Measurements from ENCODE around the gene LAMB1.
A peak's percentile ranks its signal among the peaks of the same experiment; 100 is the strongest.

The LAMB1 gene

DNA sequence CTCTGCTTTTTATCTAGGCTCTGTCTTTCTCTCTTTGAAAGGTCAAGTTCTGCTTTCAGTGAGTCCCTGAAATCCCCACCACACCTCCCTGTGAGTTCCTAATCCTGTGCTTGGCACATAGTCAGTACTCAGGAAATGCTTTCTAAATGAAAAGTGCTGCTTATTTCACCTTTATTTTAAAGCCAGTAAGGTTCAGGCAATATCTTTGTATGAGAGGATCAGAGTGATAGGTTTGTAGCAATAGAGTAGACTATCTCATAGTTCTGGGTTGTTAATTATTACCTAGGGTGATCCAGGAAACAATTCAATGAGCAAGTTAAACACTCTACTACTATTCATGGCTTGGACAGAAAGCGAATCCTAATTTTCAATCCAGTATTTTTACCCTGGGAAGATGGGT, 7.4 kb upstream of the LAMB1 start:
- Mint-ChIP-seq H3K4me1 (ENCODE audit: low read depth) (no peaks in the 10 kb centered on the region), H3K27ac (no peak overlapping the region), H3K36me3 (no peaks in the 10 kb centered on the region), H3K9me3 (ENCODE audit: low read depth) (no peaks in the 10 kb centered on the region), H3K27me3 (peaks cover 16% of the 10 kb centered on the region), H3K4me3 (no peak overlapping the region)

GRCh38 chr7:108009873-108010272, 6.9 kb upstream of the LAMB1 start:
- peaks cover 21% of the 10 kb centered on the region for H3K27me3 Mint-ChIP-seq
- H3K36me3 Mint-ChIP-seq, result no peaks in the 10 kb centered on the region
- H3K4me1 Mint-ChIP-seq (ENCODE audit: low read depth), result peaks cover 3% of the 10 kb centered on the region
- H3K9me3 Mint-ChIP-seq (ENCODE audit: low read depth), result no peaks in the 10 kb centered on the region
- no peak overlapping the region for H3K27ac Mint-ChIP-seq
- H3K4me3 Mint-ChIP-seq, result no peak overlapping the region

DNA sequence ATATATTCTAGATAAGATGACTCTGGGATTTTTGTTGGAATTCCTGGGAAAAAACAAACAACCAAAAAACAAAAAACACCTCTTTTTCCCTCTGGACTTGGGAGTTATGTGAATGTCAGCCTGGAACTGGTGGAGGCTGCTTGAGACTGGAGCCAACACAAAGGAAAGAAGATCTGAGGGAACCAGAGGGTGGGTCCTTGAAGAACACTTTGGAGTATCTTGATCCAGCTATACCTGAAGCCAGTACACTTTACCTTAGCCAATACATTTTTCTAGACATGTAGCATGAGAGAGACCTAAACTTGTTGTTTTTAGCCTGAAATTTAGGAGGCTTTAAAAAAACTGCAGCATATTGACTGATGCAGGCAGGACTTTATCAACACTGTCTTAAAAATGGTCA, 5.9 kb upstream of the LAMB1 start:
- peaks cover 30% of the 10 kb centered on the region for H3K27me3 Mint-ChIP-seq

GRCh38 chr7:108008240-108008639, 5.3 kb upstream of the LAMB1 start:
- Mint-ChIP-seq H3K27me3 (peaks cover 35% of the 10 kb centered on the region), H3K4me1 (ENCODE audit: low read depth) (peaks cover 13% of the 10 kb centered on the region), H3K4me3 (no peak overlapping the region), H3K36me3 (no peaks in the 10 kb centered on the region), H3K9me3 (ENCODE audit: low read depth) (no peaks in the 10 kb centered on the region), H3K27ac (no peak overlapping the region)

More for the DNA sequence above, 5.9 kb upstream of the LAMB1 start:
- H3K4me1 Mint-ChIP-seq (ENCODE audit: low read depth), result peaks cover 8% of the 10 kb centered on the region
- H3K4me3 Mint-ChIP-seq, result no peak overlapping the region
- H3K9me3 Mint-ChIP-seq (ENCODE audit: low read depth), result no peaks in the 10 kb centered on the region
- H3K36me3 Mint-ChIP-seq, result no peaks in the 10 kb centered on the region
- H3K27ac Mint-ChIP-seq, result no peak overlapping the region

DNA sequence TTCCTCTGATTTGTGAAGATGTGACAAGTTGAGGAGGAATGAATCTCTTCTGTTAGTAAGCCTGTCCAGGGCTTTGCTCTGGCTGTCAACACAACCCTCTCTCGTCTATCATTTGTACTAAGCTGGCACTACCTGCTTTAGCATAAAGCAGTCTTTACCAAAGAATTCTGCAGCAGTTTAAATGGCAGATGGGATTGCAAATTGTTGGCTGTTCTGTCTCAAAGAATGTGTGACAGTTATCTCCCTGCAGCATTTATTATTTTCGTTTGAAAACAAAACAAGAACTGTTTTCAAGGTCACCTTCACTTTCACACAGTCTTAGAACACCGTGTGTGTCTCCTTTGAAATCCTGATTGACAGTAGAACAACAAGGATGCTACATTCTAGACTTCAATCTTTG, 4.8 kb upstream of the LAMB1 start:
- Mint-ChIP-seq H3K4me1 (ENCODE audit: low read depth) (peaks cover 14% of the 10 kb centered on the region), H3K9me3 (ENCODE audit: low read depth) (no peaks in the 10 kb centered on the region), H3K36me3 (no peaks in the 10 kb centered on the region), H3K27ac (no peak overlapping the region), H3K27me3 (peaks cover 35% of the 10 kb centered on the region), H3K4me3 (no peak overlapping the region)

DNA sequence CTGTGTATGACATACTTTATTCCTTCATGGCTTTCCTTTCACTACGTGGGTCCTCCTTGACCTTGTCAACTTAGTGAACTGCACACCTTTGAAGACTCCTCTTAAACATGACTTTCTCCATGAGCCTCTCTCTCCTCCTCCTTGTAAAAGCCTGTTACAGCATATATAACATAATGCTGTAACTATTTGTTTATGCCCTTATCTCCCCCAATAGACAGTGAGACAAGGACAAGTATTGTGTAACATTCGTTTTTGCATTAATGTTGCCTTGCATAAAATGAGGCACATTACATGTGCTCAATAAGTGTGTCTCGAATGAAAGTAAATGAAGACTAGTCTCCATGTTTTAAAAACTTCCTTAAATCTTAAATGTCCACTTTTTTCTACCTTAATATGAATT, 4.3 kb upstream of the LAMB1 start:
- no peak overlapping the region for H3K27ac Mint-ChIP-seq
- H3K4me1 Mint-ChIP-seq (ENCODE audit: low read depth), result peaks cover 17% of the 10 kb centered on the region
- no peaks in the 10 kb centered on the region for H3K9me3 Mint-ChIP-seq (ENCODE audit: low read depth)
- no peak overlapping the region for H3K4me3 Mint-ChIP-seq
- H3K36me3 Mint-ChIP-seq, result no peaks in the 10 kb centered on the region
- peaks cover 35% of the 10 kb centered on the region for H3K27me3 Mint-ChIP-seq

- Mint-ChIP-seq H3K27ac (no peak overlapping the region), H3K27me3 (peaks cover 38% of the 10 kb centered on the region), H3K36me3 (no peaks in the 10 kb centered on the region), H3K4me3 (peak overlapping the region; percentile 71), H3K9me3 (ENCODE audit: low read depth) (no peaks in the 10 kb centered on the region), H3K4me1 (ENCODE audit: low read depth) (peaks cover 22% of the 10 kb centered on the region)
These were observed 1.5 kb upstream of the LAMB1 start for GRCh38 chr7:108004220-108005142.

GRCh38 chr7:108003599-108003935, 606 bp upstream of the LAMB1 start:
- Mint-ChIP-seq H3K36me3 (no peaks in the 10 kb centered on the region), H3K27ac (no peak overlapping the region), H3K4me3 (peak overlapping the region; percentile 71), H3K27me3 (peaks cover 35% of the 10 kb centered on the region), H3K9me3 (ENCODE audit: low read depth) (no peaks in the 10 kb centered on the region), H3K4me1 (ENCODE audit: low read depth) (peaks cover 22% of the 10 kb centered on the region)

- Mint-ChIP-seq H3K9me3 (ENCODE audit: low read depth) (no peaks in the 10 kb centered on the region), H3K27me3 (peaks cover 39% of the 10 kb centered on the region), H3K4me1 (ENCODE audit: low read depth) (peaks cover 22% of the 10 kb centered on the region), H3K27ac (no peak overlapping the region), H3K36me3 (no peaks in the 10 kb centered on the region), H3K4me3 (peak overlapping the region; percentile 79)
These were observed 916 bp downstream of the LAMB1 start for GRCh38 chr7:108001764-108002725.

DNA sequence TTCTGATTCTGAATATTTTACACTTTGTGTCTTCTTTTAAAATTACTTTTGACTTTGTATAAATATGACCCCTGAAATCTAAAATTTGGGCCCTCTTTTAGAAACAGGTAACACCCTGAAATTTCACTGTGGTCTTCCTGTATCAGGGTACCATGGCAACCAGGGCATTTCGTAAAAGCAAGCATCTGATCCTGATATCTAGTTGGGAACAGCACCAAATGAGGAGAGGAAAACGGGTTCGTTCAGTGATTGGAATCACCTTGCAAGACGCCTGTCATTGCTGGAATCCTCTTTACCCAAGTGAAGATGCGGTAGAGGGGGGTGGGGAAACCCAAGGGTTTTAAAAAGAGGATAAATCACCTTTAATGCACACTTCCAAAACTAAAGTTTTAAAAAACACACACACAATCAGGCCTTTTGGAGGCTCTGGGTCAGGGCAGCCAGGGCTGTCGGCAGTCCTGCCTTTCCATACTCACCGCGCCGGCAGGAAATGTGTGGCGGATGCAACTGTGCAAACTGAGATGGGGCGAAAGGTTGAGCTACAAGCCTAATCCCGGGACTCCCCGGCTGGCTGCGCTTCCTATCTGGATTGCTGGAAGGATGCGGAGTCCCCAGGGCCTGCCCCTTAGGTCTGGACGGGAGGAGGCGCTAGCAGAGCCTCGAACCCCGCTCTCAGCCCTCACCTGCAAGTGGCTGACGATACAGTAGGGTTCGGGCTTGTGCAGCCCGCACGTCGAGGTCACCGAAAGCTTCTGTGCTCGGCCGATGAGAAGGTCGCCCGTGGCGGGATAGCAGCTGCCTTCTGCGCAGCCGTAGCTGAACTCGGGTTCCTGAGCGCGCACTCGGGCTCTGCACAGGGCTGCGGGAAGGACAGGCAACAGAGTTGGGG, 1.8 kb downstream of the LAMB1 start:
- H3K4me3 Mint-ChIP-seq, result peak overlapping the region; percentile 76
- peaks cover 22% of the 10 kb centered on the region for H3K4me1 Mint-ChIP-seq (ENCODE audit: low read depth)
- no peaks in the 10 kb centered on the region for H3K36me3 Mint-ChIP-seq
- H3K27me3 Mint-ChIP-seq, result peaks cover 33% of the 10 kb centered on the region
- H3K9me3 Mint-ChIP-seq (ENCODE audit: low read depth), result no peaks in the 10 kb centered on the region
- H3K27ac Mint-ChIP-seq, result no peak overlapping the region

DNA sequence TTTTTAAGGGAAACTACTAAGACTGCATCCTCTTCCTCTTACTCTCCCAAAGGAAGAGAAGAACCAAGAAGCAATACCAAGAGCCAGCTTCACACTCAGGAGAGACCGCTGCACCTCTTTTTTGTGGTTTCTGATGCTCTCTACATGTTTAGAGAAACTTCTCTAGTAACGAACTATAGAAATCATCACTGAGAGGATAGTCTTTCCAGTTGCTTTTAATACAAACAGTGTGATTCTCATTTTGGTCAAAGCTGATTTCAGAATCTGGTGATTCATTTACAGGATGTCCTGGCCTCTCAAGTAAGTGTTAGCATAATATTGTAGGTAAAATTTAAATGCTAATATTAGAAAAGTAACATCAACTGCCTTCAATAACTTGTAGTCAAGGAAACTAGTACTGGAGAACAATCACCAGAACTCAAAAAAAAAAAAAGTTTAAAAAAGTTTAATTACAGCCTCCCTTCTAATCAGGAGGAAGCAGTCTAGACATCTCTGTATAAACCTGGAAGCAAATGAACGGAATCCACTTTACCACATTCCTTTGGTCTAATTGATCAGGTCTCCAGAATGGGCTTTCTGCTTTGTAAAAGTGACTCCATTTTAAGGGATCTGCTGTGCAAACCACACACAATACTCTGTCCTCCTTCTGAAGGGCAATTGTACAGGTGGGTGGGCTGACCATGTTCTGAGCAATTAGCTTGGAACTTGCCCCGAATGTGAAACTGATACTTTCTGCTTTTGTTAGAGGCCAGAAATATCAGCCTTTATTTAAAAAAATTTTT, 3.0 kb downstream of the LAMB1 start:
- Mint-ChIP-seq H3K27me3 (peaks cover 33% of the 10 kb centered on the region), H3K4me1 (ENCODE audit: low read depth) (peaks cover 20% of the 10 kb centered on the region), H3K27ac (no peak overlapping the region), H3K4me3 (no peak overlapping the region), H3K36me3 (no peaks in the 10 kb centered on the region), H3K9me3 (ENCODE audit: low read depth) (no peaks in the 10 kb centered on the region)

DNA sequence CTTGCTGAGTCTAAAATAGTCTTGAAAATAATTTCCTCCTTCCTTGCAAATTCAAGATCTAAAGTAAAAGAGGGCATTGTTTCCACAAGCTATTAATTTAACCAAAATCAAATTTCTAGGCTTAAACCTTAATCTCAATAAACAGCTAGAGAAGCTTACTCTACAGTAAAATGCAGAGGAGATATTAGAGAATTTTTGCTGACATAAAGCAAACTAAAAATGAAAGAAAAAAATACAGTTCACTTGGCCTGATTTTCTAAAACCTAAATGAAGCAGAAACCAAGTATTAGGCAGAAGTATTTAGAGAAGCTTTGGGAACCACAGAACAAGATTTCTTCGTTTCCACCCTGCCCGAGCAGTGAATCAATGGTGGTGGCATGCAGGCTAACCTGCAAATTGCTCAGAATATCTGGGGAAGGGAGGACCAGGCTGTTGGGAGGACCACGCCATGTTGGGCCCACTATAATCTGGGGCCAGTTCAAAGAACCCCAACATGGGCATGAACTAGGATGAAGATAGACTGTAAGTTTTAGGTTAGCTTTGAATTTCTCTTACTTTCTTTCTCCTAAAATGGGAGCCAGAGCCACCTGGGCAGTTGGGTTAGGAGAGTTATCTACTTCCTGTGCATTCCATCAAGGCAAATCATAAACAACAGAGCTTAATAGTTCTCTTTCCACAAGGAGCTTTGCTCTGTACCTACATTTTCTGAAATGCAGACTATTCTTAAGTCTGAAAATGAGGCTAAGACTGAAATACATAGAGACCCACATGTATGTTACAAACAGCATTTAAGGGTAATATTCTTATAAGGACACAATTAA, 4.1 kb downstream of the LAMB1 start:
- Mint-ChIP-seq H3K36me3 (no peaks in the 10 kb centered on the region), H3K4me3 (no peak overlapping the region), H3K9me3 (ENCODE audit: low read depth) (no peaks in the 10 kb centered on the region), H3K27ac (no peak overlapping the region), H3K27me3 (peaks cover 26% of the 10 kb centered on the region), H3K4me1 (ENCODE audit: low read depth) (peaks cover 14% of the 10 kb centered on the region)

- Mint-ChIP-seq H3K4me3 (no peak overlapping the region), H3K9me3 (ENCODE audit: low read depth) (no peaks in the 10 kb centered on the region), H3K27me3 (peaks cover 21% of the 10 kb centered on the region), H3K36me3 (no peaks in the 10 kb centered on the region), H3K4me1 (ENCODE audit: low read depth) (peaks cover 8% of the 10 kb centered on the region), H3K27ac (no peak overlapping the region)
These were observed 4.8 kb downstream of the LAMB1 start for GRCh38 chr7:107998150-107998549.

Measured in activated naive CD8-positive, alpha-beta T cell (primary cell).